Measurements from ENCODE around the gene SCYL3.

GRCh38 chr1:169925505-169926482 is 32.1 kb upstream of the SCYL3 start:
- TF ChIP-seq POLR2AphosphoS5 (IDR thresholded peaks at IDR 0.05; ENCODE audit: low read depth, low read length): no peak
- no peak for TF ChIP-seq EZH2 (IDR thresholded peaks at IDR 0.05)
- no peak for TF ChIP-seq CTCF (IDR thresholded peaks at IDR 0.05 in 2 of 3, conservative IDR thresholded peaks at IDR 0.05 in 1 of 3; ENCODE audit: borderline replicate concordance in 1 of 3, insufficient read depth in 1 of 3, low read depth in 2 of 3, low read length in 2 of 3)
- no peak for TF ChIP-seq POLR2A (IDR thresholded peaks at IDR 0.05; ENCODE audit: borderline replicate concordance, extremely low read depth, insufficient read depth, insufficient read length)
- no peak for TF ChIP-seq REST (IDR thresholded peaks at IDR 0.05; ENCODE audit: low read depth)
- no peak for TF ChIP-seq RAD21 (IDR thresholded peaks at IDR 0.05; ENCODE audit: low read depth)
- TF ChIP-seq EZH2phosphoT487 (IDR thresholded peaks at IDR 0.05; ENCODE audit: borderline replicate concordance): no peak
- no peak for TF ChIP-seq MAX (IDR thresholded peaks at IDR 0.05)
